HCT116 (cell line): Measurements from ENCODE around the gene RHEBL1. TPM values are rescaled to one million over a fixed set of nuclear protein-coding genes. Genes with fewer than 3 reads are reported as not detected.

Experiments
- ATAC-seq: fragments of 200-7000 bp; cut with Tn5 transposase; 2 replicates; pipeline ENCODE4 v1.9.1; 2020; ENCODE audit warnings: mild to moderate bottlenecking, moderate library complexity
- BruUV-seq: library from RNA; stranded (reverse); fragments of 400-500 nt; replicated peaks from 2 replicates; lab custom pipeline; 2021; lab: Mats Ljungman, UMichigan
- CTCF ChIA-PET: fragments of 300-600 bp; sonication (Branson Sonifier 250); formaldehyde crosslinking; loops from one replicate; lab custom pipeline; 2021; ENCODE audit warnings: antibody characterized with exemption; lab: Charles Lee
- POLR2A ChIA-PET: fragments of 300-600, 350-600 bp; sonication (Branson Sonifier 250); formaldehyde crosslinking; loops from one replicate; lab custom pipeline; 2021; ENCODE audit warnings: antibody characterized with exemption; lab: Charles Lee
- RAD21 ChIA-PET, 2 experiments: fragments of 300-600 bp; sonication (Branson Sonifier 250); formaldehyde crosslinking; loops; one replicate each; lab custom pipeline; 2023; ENCODE audit warnings: low total read pairs in 2 of 2; ENCODE audit not compliant: uncharacterized antibody in 2 of 2, unreplicated experiment in 2 of 2, low non-redundant PET in 1 of 2; lab: Charles Lee
- DNase-seq: peaks from one replicate; pipeline ENCODE4 v3.0.0-alpha.2; 2010; ENCODE audit warnings: low read depth, low spot score
- H2AFZ ChIP-seq: fragments of 200-600 bp; shearing (Covaris generic), sonication (generic); 2 replicates; pipeline ENCODE4 v1.6.1; 2017; ENCODE audit warnings: low read depth, mixed run types, mixed read lengths, antibody characterized with exemption, low read length; ENCODE audit not compliant: poor library complexity, severe bottlenecking
- H3K27ac ChIP-seq: 2 replicates; pipeline ENCODE4 v1.5.1; 2012; ENCODE audit warnings: low read depth, low read length
- H3K27me3 ChIP-seq: fragments of 200-600 bp; sonication (generic); 2 replicates; pipeline ENCODE4 v1.6.1; 2016; ENCODE audit warnings: mixed run types, low read length, mixed read lengths; ENCODE audit not compliant: insufficient read depth
- H3K36me3 ChIP-seq, 2 experiments: fragments of 200-500 bp in 1 of 2; fragments of 200-600 bp in 1 of 2; sonication (Bioruptor generic) in 1 of 2; sonication (generic) in 1 of 2; 2 replicates each; pipeline versions ENCODE4 v1.5.1 to v1.6.1; 2014 to 2016; ENCODE audit warnings: low read length in 2 of 2, inconsistent platforms in 1 of 2, mixed read lengths in 1 of 2, mixed run types in 1 of 2; ENCODE audit not compliant: insufficient read depth in 2 of 2, control insufficient read depth in 1 of 2
- H3K4me1 ChIP-seq, 2 experiments: fragments of 200-600 bp in 1 of 2; sonication (generic) in 1 of 2; 2 replicates each; pipeline versions ENCODE4 v1.5.1 to v1.6.1; 2012 to 2017; ENCODE audit warnings: low read length in 2 of 2, inconsistent platforms in 1 of 2, mild to moderate bottlenecking in 1 of 2, mixed read lengths in 1 of 2, mixed run types in 1 of 2, moderate library complexity in 1 of 2; ENCODE audit not compliant: insufficient read depth in 2 of 2, control insufficient read depth in 1 of 2
- H3K4me2 ChIP-seq: fragments of 200-600 bp; sonication (generic); 2 replicates; pipeline ENCODE4 v1.6.1; 2017; ENCODE audit warnings: mixed run types, low read length, mixed read lengths
- H3K4me3 ChIP-seq, 2 experiments: fragments of 200-600 bp in 1 of 2; sonication (generic) in 1 of 2; replicated peaks in 1 of 2; 2 replicates each; pipeline ENCODE4 v1.5.1; 2011 to 2016; ENCODE audit warnings: low read length in 2 of 2, control low read depth in 1 of 2, low read depth in 1 of 2, mild to moderate bottlenecking in 1 of 2, mixed read lengths in 1 of 2, mixed run types in 1 of 2
- H3K79me2 ChIP-seq: fragments of 200-600 bp; sonication (generic); 2 replicates; pipeline ENCODE4 v1.6.1; 2017; ENCODE audit warnings: mild to moderate bottlenecking, mixed run types, low read length, moderate library complexity, mixed read lengths; ENCODE audit not compliant: insufficient read depth
- H3K9ac ChIP-seq: fragments of 200-600 bp; sonication (generic); 2 replicates; pipeline ENCODE4 v1.6.1; 2016; ENCODE audit warnings: low read length, mixed read lengths
- H3K9me2 ChIP-seq: fragments of 200-600 bp; sonication (generic), shearing (Covaris generic); 2 replicates; pipeline ENCODE4 v1.6.1; 2017; ENCODE audit warnings: mixed run types, mild to moderate bottlenecking, moderate library complexity; ENCODE audit not compliant: insufficient read depth
- H3K9me3 ChIP-seq, 2 experiments: fragments of 200-500 bp in 1 of 2; fragments of 200-600 bp in 1 of 2; sonication (Bioruptor generic) in 1 of 2; sonication (generic) in 1 of 2; 2 replicates each; pipeline ENCODE4 v1.6.1; 2014 to 2017; ENCODE audit warnings: low read length in 2 of 2, mixed read lengths in 2 of 2, inconsistent platforms in 1 of 2, low read depth in 1 of 2, mild to moderate bottlenecking in 1 of 2, mixed run types in 1 of 2, moderate library complexity in 1 of 2; ENCODE audit not compliant: control insufficient read depth in 1 of 2, insufficient read depth in 1 of 2
- H4K20me1 ChIP-seq: fragments of 200-600 bp; sonication (generic), shearing (Covaris generic); 2 replicates; pipeline ENCODE4 v1.6.1; 2017; ENCODE audit warnings: mixed run types, mild to moderate bottlenecking, moderate library complexity; ENCODE audit not compliant: insufficient read depth
- CBX3 ChIP-seq: IDR thresholded peaks from 2 replicates; pipeline ENCODE4 v1.6.1; 2012; ENCODE audit warnings: low read depth
- EGR1 ChIP-seq: IDR thresholded peaks from 2 replicates; pipeline ENCODE4 v1.6.1; 2012; ENCODE audit warnings: low read depth
- EZH2phosphoT487 ChIP-seq: fragments of 200-600 bp; IDR thresholded peaks from 2 replicates; pipeline ENCODE4 v1.6.1; 2018; ENCODE audit warnings: antibody characterized with exemption, borderline replicate concordance
- FOSL1 ChIP-seq: IDR thresholded peaks from 2 replicates; pipeline ENCODE4 v1.6.1; 2012; ENCODE audit warnings: low read depth
- JUND ChIP-seq: IDR thresholded peaks from 2 replicates; pipeline ENCODE4 v1.6.1; 2012
- POLR2A ChIP-seq: IDR thresholded peaks from 2 replicates; pipeline ENCODE4 v1.7.0; 2011; ENCODE audit warnings: borderline replicate concordance; ENCODE audit not compliant: insufficient read depth, insufficient read length; ENCODE audit errors: extremely low read depth
- RAD21 ChIP-seq: IDR thresholded peaks from 2 replicates; pipeline ENCODE4 v1.6.1; 2012; ENCODE audit warnings: low read depth, mild to moderate bottlenecking
- SIN3A ChIP-seq: IDR thresholded peaks from 2 replicates; pipeline ENCODE4 v1.6.1; 2012; ENCODE audit warnings: low read depth
- TCF7L2 ChIP-seq: IDR thresholded peaks from 2 replicates; pipeline ENCODE4 v1.7.0; 2011; ENCODE audit warnings: borderline replicate concordance, inconsistent platforms; ENCODE audit not compliant: insufficient read depth, insufficient read length; ENCODE audit errors: extremely low read depth
- YY1 ChIP-seq: IDR thresholded peaks from 2 replicates; pipeline ENCODE4 v1.6.1; 2011; ENCODE audit warnings: low read length, low read depth, moderate library complexity, mild to moderate bottlenecking; ENCODE audit not compliant: insufficient replicate concordance; ENCODE audit errors: extremely low read depth
- ZFX ChIP-seq: fragments of 450-650 bp; IDR thresholded peaks from 2 replicates; pipeline ENCODE4 v1.6.1; 2017
- ZNF274 ChIP-seq: fragments of 200-500 bp; sonication (Bioruptor generic); IDR thresholded peaks from 2 replicates; pipeline ENCODE4 v1.6.1; 2014; ENCODE audit warnings: mild to moderate bottlenecking, low read depth, low read length, inconsistent platforms
- intact Hi-C: fragments of 100-400 bp; cut with micrococcal nuclease; formaldehyde crosslinking; loops from 2 replicates; pipeline ENCODE4 v1.10.0; 2022
- total RNA-seq: library from RNA; stranded (reverse); gene quantifications from one replicate; pipeline ENCODE4 v1.2.1, GENCODE V29; 2021; ENCODE audit not compliant: unreplicated experiment
- TF ChIP-seq, protein P1 (sequence below), 3 experiments: fragments of 200-600 bp in 1 of 3; sonication (generic) in 1 of 3; IDR thresholded peaks in 2 of 3; conservative IDR thresholded peaks in 1 of 3; 2 replicates each; pipeline ENCODE4 v1.5.1; 2012 to 2017; ENCODE audit warnings: low read depth in 2 of 3, low read length in 2 of 3, antibody characterized with exemption in 1 of 3, borderline replicate concordance in 1 of 3, control low read depth in 1 of 3, mild to moderate bottlenecking in 1 of 3, mixed read lengths in 1 of 3, mixed run types in 1 of 3, moderate library complexity in 1 of 3; ENCODE audit not compliant: insufficient read depth in 1 of 3
- TF ChIP-seq, protein P2 (sequence below): IDR thresholded peaks from 2 replicates; pipeline ENCODE4 v1.6.1; 2012

Gene RHEBL1
- total RNA-seq, 1 experiment from 2014 or later = 2.8 TPM

DNA sequence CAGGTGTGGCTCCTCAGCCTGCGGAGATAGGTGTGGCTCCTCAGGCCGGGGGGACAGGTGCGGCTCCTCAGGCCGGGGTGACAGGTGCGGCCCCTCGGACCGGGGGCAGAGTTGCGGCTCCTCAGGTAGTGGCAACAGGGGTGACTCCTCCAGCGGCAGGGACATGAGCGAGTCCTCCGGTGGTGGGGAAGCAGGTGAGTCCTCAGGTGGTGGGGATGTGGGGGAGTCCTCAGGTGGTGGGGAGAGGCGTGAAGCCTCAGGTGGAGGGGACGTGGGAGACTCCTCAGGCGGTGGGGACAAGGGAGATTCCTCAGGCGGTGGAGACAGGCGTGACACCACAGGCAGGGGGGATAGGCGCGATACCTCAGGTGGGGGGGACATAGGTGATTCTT lies 18.4 kb downstream of the RHEBL1 start:
- Histone ChIP-seq H3K4me2 (no peak overlapping the region), H3K27me3 (no peaks in the 10 kb centered on the region), H3K79me2 (peaks cover 57% of the 10 kb centered on the region), H3K4me3 (no peak overlapping the region), H3K9me2 (no peaks in the 10 kb centered on the region), H3K9ac (no peak overlapping the region), H4K20me1 (no peaks in the 10 kb centered on the region), H3K9me3 (no peaks in the 10 kb centered on the region), H2AFZ (no peak overlapping the region), H3K4me1 (peaks cover 0 to 6% of the 10 kb centered on the region in 2 experiments; a peak in 1 of 4 replicates), H3K27ac (no peak overlapping the region)
- no peak for DNase-seq
- RAD21 ChIA-PET = no interaction called here
- intact Hi-C loops = no loop called here
- ATAC-seq = no peak
- POLR2A ChIA-PET = no interaction called here
- CTCF ChIA-PET = no interaction called here
- no TSS peak for BruUV-seq
- TF ChIP-seq, protein P1, sequence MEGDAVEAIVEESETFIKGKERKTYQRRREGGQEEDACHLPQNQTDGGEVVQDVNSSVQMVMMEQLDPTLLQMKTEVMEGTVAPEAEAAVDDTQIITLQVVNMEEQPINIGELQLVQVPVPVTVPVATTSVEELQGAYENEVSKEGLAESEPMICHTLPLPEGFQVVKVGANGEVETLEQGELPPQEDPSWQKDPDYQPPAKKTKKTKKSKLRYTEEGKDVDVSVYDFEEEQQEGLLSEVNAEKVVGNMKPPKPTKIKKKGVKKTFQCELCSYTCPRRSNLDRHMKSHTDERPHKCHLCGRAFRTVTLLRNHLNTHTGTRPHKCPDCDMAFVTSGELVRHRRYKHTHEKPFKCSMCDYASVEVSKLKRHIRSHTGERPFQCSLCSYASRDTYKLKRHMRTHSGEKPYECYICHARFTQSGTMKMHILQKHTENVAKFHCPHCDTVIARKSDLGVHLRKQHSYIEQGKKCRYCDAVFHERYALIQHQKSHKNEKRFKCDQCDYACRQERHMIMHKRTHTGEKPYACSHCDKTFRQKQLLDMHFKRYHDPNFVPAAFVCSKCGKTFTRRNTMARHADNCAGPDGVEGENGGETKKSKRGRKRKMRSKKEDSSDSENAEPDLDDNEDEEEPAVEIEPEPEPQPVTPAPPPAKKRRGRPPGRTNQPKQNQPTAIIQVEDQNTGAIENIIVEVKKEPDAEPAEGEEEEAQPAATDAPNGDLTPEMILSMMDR (IDR thresholded peaks at IDR 0.05 in 2 of 3, conservative IDR thresholded peaks at IDR 0.05 in 1 of 3; ENCODE audit: borderline replicate concordance in 1 of 3, insufficient read depth in 1 of 3, low read depth in 2 of 3, low read length in 2 of 3) = no peak
- no peak for TF ChIP-seq ZFX
- TF ChIP-seq TCF7L2 = no peak
- no peak for TF ChIP-seq CBX3
- no peak for TF ChIP-seq EGR1
- TF ChIP-seq, protein P2, sequence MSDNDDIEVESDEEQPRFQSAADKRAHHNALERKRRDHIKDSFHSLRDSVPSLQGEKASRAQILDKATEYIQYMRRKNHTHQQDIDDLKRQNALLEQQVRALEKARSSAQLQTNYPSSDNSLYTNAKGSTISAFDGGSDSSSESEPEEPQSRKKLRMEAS = no peak
- no peak for TF ChIP-seq FOSL1
- TF ChIP-seq POLR2A = no peak
- no peak for TF ChIP-seq SIN3A
- TF ChIP-seq RAD21 = no peak
- TF ChIP-seq YY1 = no peak
- TF ChIP-seq EZH2phosphoT487 = no peak
- TF ChIP-seq ZNF274 = no peak
- no peak for TF ChIP-seq JUND
- TF ChIP-seq, all 23 proteins: peak for 0
- peaks cover 58 to 71% of the 10 kb centered on the region in 2 experiments for H3K36me3 ChIP-seq
